GM21423 (cell line): Measurements from ENCODE around the gene OSBPL6.
"Not testable (repeated sequence)": the region's sequence is repeated elsewhere in the genome, so short reads cannot be mapped to it uniquely, and the experiment has no call there.

Source experiments
- ATAC-seq: cut with Tn5 transposase; IDR thresholded peaks from one replicate; pipeline ENCODE4 v1.9.1; 2021; ENCODE audit warnings: mild to moderate bottlenecking, moderate library complexity; ENCODE audit not compliant: unreplicated experiment

OSBPL6 gene

DNA sequence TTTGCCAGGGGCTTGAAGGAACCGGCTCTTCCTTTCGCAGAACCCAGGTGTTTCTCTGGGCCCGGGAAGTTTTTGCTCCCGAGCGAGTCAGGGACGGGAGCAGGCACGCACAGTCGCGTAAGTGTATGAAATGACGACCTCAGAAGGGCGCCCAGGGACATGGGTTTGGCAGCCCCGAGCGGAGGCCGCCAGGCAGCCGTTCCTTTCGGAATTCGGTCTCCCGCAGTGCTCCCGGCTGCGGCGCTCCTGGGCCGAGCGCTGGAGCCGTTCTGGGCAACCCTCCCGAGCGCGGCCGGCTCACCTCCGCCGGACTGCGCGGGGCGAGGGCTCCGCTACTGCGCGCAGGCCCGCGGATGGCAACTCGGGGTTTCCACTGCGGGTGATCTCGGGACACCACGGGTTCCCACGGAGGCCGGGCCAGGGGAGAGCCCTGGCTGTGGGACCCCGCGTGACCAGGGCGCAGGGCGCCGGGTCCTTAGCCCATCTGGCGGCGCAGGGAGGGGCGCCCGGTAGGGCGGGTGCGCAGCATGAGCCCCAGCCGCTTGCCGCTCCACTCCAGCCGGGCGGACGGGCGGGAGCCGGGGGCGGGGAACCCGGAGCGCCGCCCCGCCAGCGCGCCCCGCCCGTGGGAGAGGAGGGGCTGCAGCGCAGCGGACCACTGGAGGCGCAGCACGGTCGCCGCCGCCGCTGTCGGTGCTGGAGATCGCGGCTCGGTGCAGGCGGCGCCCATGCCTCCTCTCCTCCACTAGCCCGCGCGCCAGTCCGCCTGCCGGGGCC, at the start of gene OSBPL6:
Gene OSBPL6, plus strand, starts transcription at position 690 of the 777 bp plus-strand sequence. CDS start 111,673 bp downstream, outside the sequence.
- ATAC-seq = peak; percentile 91

DNA sequence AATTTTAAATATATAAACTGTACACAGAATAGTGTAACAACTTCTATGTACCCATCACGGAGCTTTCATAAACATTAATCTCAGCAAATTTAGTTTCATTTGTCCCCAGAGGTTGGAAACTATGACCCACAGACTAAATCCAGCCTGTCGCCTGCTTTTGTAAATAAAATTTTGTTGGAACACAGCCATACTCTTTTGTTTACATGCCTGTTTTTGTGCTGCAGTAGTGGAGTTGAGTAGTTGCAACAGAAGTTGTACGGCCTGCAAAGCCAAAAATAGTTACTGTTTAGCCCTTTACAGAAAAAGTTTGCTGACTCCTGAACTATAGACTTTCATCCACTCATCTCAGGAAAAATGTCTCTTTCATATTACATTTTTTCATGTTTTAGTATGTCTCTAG, 42.3 kb upstream of the OSBPL6 start:
- no peak for ATAC-seq

DNA sequence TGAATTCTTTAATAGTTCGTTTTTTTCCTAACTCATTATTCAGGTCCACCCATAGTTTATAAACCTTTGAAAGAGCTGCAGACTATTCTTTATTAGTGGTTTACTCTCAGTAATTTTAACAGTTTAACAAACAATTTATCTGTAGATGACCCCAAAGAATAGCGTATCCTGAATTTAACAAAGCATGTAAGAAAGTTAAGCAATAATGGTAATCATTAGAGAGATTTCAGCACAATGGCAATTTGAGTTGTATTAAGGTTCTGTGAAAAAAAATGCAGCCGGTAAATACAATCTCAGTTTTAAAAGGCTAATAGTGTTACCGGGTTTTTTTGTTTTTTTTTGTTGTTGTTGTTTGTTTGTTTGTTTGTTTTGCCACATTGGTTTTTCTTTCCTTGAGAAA, 41.8 kb upstream of the OSBPL6 start:
- ATAC-seq = no peak

DNA sequence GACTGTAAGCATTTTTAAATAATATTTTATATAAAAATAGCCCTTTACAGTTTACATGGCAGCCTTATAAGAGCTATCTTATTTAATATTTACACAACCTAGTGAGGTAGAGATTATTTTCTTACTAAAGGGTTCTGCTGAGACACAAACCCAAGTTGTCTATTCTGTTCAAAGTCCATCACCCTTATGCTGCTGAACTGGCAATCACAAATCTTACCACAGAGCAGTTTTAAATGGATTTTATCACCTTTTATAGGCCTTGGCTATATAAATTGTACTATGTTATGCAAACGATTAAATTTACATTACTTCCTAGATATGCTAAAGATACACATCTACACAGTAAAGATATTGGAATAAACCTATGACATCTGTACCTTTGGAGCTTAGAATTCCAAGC, 41.3 kb upstream of the OSBPL6 start:
- no peak for ATAC-seq

DNA sequence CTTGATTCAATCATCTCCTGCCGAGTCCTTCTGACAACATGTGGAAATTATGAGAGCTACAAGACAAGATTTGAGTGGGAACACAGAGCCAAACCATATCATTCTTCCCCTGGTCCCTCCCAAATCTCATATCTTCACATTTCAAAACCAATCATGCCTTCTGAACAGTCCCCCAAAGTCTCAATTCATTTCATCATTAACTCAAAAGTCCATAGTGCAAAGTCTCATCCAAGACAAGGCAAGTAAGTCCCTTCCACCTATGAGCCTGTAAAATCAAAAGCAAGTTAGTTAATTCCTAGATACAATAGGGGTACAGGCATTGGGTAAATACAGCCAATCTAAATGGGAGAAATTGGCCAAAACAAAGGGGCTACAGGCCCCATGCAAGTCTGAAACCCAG, 40.4 kb upstream of the OSBPL6 start:
- not testable (repeated sequence) for ATAC-seq

DNA sequence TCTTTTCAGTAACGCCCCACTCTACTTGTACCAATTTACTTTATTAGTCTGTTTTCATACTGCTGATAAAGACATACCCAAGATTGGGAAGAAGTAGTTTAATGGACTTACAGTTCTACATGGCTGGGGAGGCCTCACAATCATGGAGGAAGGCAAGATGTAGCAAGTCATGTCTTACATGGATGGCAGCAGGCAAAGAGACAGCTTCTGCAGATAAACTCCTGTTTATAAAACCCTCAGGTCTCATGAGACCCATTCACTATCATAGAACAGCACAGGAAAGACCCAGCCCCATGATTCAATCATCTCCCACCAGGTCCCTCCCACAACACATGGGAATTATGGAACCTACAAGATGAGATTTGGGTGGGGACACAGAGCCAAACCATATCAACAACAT, 38.8 kb upstream of the OSBPL6 start:
- ATAC-seq = no peak

DNA sequence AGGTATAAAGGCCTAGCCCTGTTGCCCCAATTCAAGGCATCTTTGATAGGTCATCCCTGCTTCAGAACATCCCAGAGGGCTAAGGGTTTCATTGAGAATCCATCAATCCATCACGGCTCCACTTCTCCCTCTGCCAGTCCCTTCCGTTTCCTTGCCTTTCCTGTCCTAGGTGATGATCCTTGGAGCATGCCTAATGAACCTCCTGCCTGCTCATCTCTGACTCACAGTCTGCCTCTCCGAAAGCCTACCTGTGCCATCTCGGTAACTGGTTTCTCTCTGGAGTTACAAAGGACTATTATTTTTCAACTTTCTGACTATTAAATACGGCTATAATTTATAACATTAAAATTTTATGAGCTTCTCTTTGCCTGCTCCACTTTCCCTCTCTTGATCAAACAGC, 36.7 kb upstream of the OSBPL6 start:
- ATAC-seq = no peak

DNA sequence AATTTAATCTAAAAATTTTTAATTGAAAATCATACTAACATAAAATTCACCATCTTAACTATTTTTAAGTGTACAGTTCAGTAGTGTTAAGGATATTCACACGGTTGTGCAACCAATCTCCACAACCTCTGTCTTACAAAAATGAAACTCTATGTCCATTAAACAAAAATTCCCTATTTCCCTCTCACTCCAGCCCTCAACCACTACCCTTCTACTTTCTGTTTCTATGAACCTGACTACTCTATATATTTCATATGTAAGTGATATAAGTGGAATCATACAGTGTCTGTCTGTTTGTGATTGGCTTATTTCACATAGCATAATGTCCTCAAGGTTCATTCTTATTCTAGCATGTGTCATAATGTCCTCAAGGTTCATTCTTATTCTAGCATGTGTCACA, 34.3 kb upstream of the OSBPL6 start:
- no peak for ATAC-seq

DNA sequence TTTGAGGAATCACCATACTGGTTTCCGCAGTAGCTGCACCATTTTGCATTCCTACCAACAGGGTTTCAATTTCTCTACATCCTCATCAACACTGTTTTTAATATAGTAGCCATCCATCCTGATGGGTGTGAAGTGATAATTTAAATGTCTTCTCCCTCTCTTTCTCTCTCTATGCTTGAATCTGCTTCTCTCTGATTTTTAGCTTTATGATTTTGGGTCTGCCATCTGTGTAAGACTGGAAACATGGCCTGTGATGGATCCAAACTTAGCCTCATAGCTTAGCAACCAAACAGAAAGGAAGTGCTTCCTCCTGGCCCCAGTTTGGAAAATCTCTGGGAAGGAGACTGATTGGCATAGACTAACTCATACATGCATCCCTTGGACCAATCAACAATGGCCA, 33.7 kb upstream of the OSBPL6 start:
- ATAC-seq = no peak

DNA sequence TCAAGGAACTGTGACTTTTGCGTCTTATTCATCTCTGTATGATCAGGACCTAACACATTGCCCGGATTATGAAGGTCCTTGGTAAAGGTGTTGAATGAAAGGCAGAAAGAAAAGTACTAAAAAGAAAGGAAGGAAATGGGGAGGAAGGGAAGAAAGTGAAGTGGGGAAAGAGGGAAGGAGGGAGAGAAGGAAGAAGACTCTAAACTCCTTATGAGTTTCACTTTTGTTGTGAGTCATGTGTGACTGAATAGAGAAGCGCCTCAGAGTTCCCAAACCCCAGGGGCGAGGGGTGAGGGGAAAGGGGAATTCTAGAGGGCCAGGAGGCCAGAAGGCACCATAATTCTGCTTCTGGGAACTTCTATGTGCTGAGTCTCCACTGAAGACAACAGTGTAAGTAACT, 30.9 kb upstream of the OSBPL6 start:
- ATAC-seq = no peak

DNA sequence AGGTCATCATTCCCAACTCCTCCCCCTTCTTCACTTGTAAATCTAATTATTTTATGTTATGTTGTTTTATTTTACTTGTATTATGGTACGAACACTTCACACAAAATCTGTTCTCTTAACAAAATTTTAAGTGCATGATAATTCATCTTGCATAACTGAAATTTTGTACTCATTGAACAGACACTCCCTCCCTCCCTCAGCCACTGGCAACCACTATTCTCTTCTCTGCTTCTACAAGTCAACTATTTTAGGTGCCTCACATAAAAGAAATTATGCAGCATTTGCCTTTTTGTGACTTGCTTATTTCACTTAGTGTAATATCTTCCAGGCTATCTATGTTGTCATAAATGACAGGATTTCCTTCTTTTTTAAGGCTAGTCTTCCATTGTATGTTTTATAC, 30.4 kb upstream of the OSBPL6 start:
- no peak for ATAC-seq

DNA sequence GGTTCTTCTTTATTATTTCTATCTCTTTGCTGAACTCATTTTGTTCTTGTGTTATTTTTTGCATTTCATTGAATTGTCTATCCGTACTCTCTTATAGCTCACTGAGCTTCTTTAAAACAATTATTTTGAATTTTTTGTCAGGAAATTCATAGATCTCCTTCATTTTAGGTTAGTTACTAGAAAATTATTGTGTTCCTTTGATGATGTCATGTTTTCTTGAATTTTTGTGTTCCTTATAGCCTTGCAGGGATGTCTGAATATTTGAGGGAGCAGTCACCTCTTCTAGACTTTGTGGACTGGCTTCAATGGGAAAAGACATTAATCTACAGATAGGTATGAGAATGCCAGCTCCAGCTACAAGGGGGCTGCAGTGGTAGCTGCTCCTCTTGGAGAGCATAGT, 20.7 kb upstream of the OSBPL6 start:
- ATAC-seq = no peak

DNA sequence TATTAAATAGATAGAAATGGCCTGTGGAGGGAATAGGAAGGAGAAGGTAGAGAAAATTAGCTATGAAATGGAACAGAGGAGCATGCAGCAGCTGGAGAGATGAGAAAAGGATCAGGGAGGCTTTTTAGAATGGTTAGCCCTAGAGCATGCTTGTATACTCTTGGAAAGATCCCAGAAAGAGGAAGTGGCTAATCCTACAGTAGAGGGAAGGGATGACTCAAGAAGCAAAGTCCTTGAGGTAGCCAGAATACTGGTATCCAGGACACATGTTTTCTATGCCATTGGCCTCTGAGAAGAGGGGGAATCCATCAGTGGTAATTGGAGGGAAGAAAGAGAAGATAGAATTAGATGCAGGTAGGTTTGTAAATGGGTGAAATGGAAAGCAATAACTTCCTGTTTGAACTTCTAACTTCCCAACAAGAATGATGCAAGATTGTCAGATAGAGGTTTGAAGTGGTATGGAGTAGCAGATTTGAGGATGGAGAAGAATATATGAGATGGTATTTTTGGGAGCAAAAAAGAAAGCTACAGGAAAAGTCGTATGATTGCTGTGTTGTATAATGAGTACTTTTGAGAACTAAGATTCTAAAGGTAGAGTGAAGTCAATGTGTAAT, 17.1 kb upstream of the OSBPL6 start:
- ATAC-seq = no peak

DNA sequence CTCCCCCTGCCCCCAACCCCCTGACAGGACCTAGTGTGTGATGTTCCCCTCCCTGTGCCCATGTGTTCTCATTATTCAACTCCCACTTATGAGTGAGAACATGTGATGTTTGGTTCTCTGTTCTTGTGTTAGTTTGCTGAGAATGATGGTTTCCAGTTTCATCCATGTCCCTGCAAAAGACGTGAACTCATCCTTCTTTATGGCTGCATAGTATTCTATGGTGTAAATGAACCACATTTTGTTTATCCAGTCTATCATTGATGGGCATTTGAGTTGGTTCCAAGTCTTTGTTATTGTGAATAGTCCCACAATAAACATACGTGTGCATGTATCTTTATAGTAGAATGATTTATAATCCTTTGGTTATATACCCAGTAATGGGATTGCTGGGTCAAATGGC, 13.7 kb upstream of the OSBPL6 start:
- ATAC-seq = not testable (repeated sequence)

DNA sequence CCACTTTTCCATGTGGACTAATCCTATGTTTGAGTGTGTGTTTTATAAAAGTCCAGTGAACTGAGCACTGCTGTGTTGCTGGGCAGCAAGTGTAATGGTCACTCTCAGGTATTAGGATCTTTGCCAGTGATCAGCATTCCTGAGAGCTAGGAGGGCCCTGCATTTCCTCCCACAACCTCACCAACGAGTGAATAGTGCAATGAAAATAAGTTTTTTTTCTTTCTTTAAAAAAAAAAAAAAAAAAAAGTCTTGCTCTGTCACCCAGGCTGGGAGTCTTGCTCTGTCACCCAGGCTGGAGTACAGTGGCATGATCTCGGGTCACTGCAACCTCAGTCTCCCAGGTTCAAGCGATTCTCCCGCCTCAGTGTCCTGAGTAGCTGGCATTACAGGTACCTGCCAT, 6.5 kb upstream of the OSBPL6 start:
- ATAC-seq = no peak

DNA sequence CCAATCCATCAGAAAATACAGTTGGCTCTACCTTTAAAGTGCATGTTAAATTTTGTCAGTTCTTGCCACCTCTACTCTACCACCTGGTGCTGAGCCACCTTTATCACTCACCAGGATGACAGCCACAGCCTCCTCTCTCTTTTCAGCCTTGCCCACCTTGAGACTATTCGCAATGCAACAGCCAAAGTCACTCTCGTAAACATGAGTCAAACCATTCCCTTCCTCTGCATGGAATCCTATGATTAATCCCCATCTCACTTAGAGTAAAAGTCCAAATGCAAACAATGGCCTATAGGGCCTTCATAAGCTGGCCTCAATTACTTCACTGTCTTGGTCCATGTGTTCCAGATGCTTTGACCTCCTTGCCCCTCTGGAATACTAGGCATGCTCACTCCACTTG, 5.8 kb upstream of the OSBPL6 start:
- no peak for ATAC-seq

DNA sequence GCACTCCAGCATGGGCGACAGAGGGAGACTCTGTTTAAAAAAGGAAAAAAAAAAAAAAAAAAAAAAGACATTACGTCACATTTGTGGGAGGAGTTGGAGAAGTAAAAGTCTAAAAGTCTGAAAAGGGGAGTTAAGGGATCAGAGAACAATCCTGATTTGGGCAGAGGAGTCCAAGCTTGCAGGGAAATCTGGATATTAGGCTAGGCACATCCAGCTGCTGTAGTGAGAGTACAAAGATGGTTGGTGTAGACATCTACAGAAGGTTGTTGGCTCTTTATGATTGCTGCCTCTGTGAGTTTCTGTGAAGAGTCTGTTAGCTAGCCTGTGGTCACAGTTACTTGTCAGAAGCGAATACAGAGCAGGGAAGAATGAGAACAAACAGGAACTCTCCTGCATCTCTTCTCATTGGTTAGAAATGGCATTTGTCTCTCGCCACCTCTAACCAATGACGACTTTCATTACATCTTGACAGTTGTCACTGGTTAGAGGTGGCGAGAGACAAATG, 3.3 kb upstream of the OSBPL6 start:
- no peak for ATAC-seq

DNA sequence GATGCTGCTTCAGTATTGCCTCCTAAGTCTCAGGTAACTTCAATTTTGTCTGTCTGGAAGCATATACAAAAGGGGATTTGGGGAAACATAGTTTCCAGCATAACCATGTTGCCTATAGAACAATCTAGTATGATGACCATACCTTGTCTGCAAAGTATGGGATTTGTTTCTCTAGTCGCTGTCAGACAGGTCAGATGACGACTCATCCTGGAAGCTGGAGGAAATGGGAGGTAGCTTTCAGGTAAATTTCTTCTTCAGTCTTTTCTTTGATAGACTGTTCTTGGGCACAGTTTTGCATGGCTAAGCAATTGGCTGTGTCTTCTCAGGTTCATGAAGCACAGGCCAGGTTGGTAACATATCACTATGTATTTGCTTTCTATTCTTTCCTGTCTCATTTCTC, 2.8 kb upstream of the OSBPL6 start:
- no peak for ATAC-seq

DNA sequence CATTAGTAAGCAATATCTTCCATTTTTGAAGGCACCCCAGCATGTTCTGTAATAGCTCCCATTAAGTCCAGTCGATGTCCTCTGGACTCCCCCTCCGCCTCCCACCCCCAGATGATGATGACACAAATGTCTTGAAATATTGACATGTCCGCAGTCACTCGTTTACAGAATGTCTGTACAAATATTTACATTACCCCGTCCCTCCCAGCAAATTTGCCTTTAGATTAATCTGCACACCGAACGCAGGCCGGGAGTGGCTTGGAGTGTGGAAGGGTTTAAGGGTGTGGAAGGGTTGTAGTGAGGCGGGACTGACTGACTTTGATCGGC, 853 bp upstream of the OSBPL6 start:
- ATAC-seq = no peak

DNA sequence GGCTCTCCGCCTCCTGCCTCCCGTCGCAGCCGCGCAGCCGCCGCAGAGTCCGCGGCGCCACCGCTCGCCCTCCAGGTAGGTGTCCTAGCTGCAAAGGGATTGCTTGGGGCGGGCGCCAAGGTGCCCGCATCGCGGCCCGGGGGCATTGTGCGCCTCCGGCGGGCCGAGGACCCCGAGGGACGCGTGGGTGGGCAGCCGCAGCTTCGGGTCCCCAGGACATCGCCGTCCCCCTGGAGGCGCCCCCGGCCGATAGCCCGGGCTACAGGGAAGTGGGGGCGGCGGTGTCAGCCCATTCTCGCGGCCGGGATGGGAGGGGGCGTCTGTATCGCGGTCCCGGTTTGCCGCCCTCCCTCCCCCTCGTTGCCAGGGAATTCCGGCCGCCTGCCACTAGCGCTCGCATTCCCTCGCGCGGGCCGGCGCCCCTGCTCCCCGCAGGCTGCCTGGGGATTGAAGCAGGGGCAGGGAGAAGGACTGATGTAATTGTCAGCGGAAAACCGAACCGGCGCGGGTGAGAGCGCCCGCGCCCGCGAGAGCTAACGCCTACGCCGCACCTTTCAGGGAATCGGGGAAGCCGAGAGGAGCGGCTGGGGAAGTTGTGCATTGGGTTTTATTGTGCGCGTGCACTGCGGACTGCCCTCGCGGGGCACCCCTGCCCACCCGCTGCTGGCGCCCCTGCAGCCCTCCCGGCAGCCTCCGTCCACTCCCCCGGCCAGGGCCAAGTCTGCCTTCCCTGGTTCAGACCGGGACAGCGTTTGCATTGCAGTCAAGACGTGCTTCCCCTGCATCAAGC, 483 bp downstream of the OSBPL6 start:
- no peak for ATAC-seq

DNA sequence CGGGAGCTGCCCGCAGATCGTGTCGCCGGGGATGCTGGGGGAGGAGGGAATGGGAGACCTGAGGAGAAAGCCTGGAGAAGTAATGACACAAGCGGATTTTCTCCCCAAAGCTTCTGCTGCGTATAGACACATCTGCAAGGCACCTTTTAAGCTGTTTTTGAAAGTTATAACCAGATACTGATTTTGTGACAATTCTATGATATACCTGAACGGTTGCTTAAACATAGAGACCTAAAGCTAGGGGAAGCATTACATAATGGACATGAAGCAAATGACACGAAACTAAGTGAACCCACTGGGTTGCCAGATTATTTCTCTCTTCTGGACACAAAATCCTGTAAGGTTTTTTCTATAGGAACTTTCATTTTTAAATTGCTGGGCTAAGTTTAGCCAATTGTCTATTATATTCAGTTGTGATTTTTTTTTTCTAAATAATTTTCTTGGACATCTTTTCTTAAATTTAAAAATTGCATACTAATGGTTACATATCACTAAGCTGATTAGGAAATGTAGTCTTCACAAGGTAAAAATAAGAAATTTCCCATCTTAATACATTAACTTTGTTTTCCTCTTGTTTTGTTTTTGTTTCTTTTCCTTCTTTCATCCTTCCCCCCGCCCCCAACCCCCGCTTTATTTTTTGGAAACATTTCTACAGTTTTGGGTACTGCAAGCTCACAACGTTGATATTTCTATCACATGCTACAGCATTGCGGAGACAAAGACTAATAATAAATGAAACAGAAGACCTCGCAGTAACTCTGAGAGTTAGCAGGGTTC, 1.3 kb downstream of the OSBPL6 start:
- no peak for ATAC-seq
